IMR-90 (cell line): ENCODE results near the gene AGAP1. TPM values are rescaled to one million over a fixed set of nuclear protein-coding genes. Genes with fewer than 3 reads are reported as not detected.

Source experiments
- ATAC-seq: fragments of 200-7000 bp; cut with Tn5 transposase; 2 replicates; pipeline ENCODE4 v1.9.1; 2020; ENCODE audit warnings: low read depth, mild to moderate bottlenecking, moderate library complexity
- BruUV-seq: library from RNA; stranded (reverse); fragments of 400-500 nt; replicated peaks from 2 replicates; lab custom pipeline; 2021; lab: Mats Ljungman, UMichigan
- CTCF ChIA-PET: fragments of 300-600 bp; formaldehyde crosslinking; extraction: SDS; loops from one replicate; lab custom pipeline; 2021; ENCODE audit warnings: antibody characterized with exemption; lab: Yijun Ruan, JAX
- POLR2A ChIA-PET: fragments of 300-600 bp; sonication (Branson Sonifier 250); formaldehyde crosslinking; loops from one replicate; lab custom pipeline; 2022; ENCODE audit warnings: antibody characterized with exemption; ENCODE audit not compliant: unreplicated experiment; lab: Charles Lee
- DNase-seq: peaks from one replicate; pipeline ENCODE4 v3.0.0; 2013
- H2AFZ ChIP-seq: replicated peaks from 2 replicates; pipeline ENCODE3; 2013; ENCODE audit warnings: low read length, mild to moderate bottlenecking; ENCODE audit not compliant: poor library complexity
- H2AK5ac ChIP-seq: 2 replicates; pipeline ENCODE4 v1.6.1; 2013; ENCODE audit warnings: low read depth, low read length, inconsistent platforms
- H2AK9ac ChIP-seq: replicated peaks from 2 replicates; pipeline ENCODE3; 2013; ENCODE audit warnings: mild to moderate bottlenecking, low read depth, low read length, moderate library complexity; ENCODE audit not compliant: poor library complexity
- H2BK120ac ChIP-seq: 2 replicates; pipeline ENCODE4 v1.6.1; 2013; ENCODE audit warnings: low read depth, low read length, inconsistent platforms
- H2BK15ac ChIP-seq: 3 replicates; pipeline ENCODE4 v1.6.1; 2013; ENCODE audit warnings: low read depth, low read length, inconsistent platforms
- H2BK20ac ChIP-seq: 2 replicates; pipeline ENCODE4 v1.6.1; 2013; ENCODE audit warnings: low read depth, mild to moderate bottlenecking, inconsistent platforms, low read length, moderate library complexity
- H2BK5ac ChIP-seq: 2 replicates; pipeline ENCODE4 v1.6.1; 2013; ENCODE audit warnings: mild to moderate bottlenecking, low read depth, low read length, inconsistent platforms; ENCODE audit not compliant: poor library complexity, severe bottlenecking
- H3K14ac ChIP-seq: replicated peaks from 2 replicates; pipeline ENCODE4 v1.6.1; 2013; ENCODE audit warnings: low read depth, low read length, inconsistent platforms
- H3K18ac ChIP-seq: 2 replicates; pipeline ENCODE4 v1.6.1; 2013; ENCODE audit warnings: low read depth, low read length, control low read depth
- H3K23ac ChIP-seq: 2 replicates; pipeline ENCODE4 v1.6.1; 2013; ENCODE audit warnings: low read depth, low read length, inconsistent platforms
- H3K27ac ChIP-seq: 2 replicates; pipeline ENCODE4 v1.5.1; 2013; ENCODE audit warnings: mild to moderate bottlenecking, control low read depth, low read length; ENCODE audit not compliant: insufficient read depth
- H3K27me3 ChIP-seq: 2 replicates; pipeline ENCODE4 v1.6.1; 2013; ENCODE audit warnings: low read length; ENCODE audit not compliant: control insufficient read depth, insufficient read depth
- H3K36me3 ChIP-seq: 2 replicates; pipeline ENCODE4 v1.6.1; 2013; ENCODE audit warnings: low read length, mixed read lengths; ENCODE audit not compliant: control insufficient read depth, insufficient read depth
- H3K4ac ChIP-seq: 2 replicates; pipeline ENCODE4 v1.6.1; 2013; ENCODE audit warnings: low read depth, low read length, inconsistent platforms
- H3K4me1 ChIP-seq: 2 replicates; pipeline ENCODE4 v1.6.1; 2013; ENCODE audit warnings: low read length, mixed read lengths; ENCODE audit not compliant: control insufficient read depth, insufficient read depth
- H3K4me2 ChIP-seq: 2 replicates; pipeline ENCODE4 v1.6.1; 2013; ENCODE audit warnings: low read depth, mild to moderate bottlenecking, control low read depth, low read length, moderate library complexity
- H3K4me3 ChIP-seq: 2 replicates; pipeline ENCODE4 v1.5.1; 2013; ENCODE audit warnings: low read depth, mild to moderate bottlenecking, control low read depth, low read length, moderate library complexity; ENCODE audit not compliant: insufficient read depth
- H3K56ac ChIP-seq: 2 replicates; pipeline ENCODE4 v1.6.1; 2013; ENCODE audit warnings: low read length, inconsistent platforms; ENCODE audit not compliant: insufficient read depth; ENCODE audit errors: extremely low read depth
- H3K79me1 ChIP-seq, 2 experiments: 2 replicates each; pipeline ENCODE4 v1.6.1; 2013; ENCODE audit warnings: low read length in 2 of 2, inconsistent platforms in 1 of 2, low read depth in 1 of 2
- H3K9ac ChIP-seq: 2 replicates; pipeline ENCODE4 v1.6.1; 2013; ENCODE audit warnings: low read depth, low read length, control low read depth
- H3K9me1 ChIP-seq: 2 replicates; pipeline ENCODE4 v1.6.1; 2013; ENCODE audit warnings: low read length, inconsistent platforms; ENCODE audit not compliant: insufficient read depth
- H3K9me3 ChIP-seq: 2 replicates; pipeline ENCODE4 v1.6.1; 2013; ENCODE audit warnings: low read length; ENCODE audit not compliant: control insufficient read depth, insufficient read depth
- H4K20me1 ChIP-seq: 2 replicates; pipeline ENCODE4 v1.6.1; 2013; ENCODE audit warnings: low read length, inconsistent platforms; ENCODE audit not compliant: insufficient read depth
- H4K5ac ChIP-seq: 2 replicates; pipeline ENCODE4 v1.6.1; 2013; ENCODE audit warnings: mild to moderate bottlenecking, low read depth, low read length, control low read depth
- H4K8ac ChIP-seq, 2 experiments: 2 replicates each; pipeline ENCODE4 v1.6.1; 2013; ENCODE audit warnings: low read depth in 2 of 2, low read length in 2 of 2, control low read depth in 1 of 2, inconsistent platforms in 1 of 2
- H4K91ac ChIP-seq: 2 replicates; pipeline ENCODE4 v1.6.1; 2013; ENCODE audit warnings: low read depth, low read length, inconsistent platforms; ENCODE audit not compliant: insufficient read depth
- BHLHE40 ChIP-seq: fragments of 150-350 bp; IDR thresholded peaks from 2 replicates; pipeline ENCODE4 v1.6.1; 2016; ENCODE audit warnings: mild to moderate bottlenecking, low read depth, low read length
- CEBPB ChIP-seq: IDR thresholded peaks from 2 replicates; pipeline ENCODE4 v1.6.1; 2012; ENCODE audit warnings: low read depth, low read length, improper control_type of control experiment
- CHD1 ChIP-seq: IDR thresholded peaks from 2 replicates; pipeline ENCODE4 v1.6.1; 2012; ENCODE audit warnings: low read depth, low read length, improper control_type of control experiment
- CTCF ChIP-seq: conservative IDR thresholded peaks from 2 replicates; pipeline ENCODE4 v1.5.1; 2012; ENCODE audit warnings: mild to moderate bottlenecking, low read depth, low read length, improper control_type of control experiment
- ELK1 ChIP-seq: fragments of 150-350 bp; IDR thresholded peaks from 2 replicates; pipeline ENCODE4 v1.6.1; 2016; ENCODE audit warnings: low read depth, mild to moderate bottlenecking, low read length, moderate library complexity, borderline replicate concordance
- FOS ChIP-seq: fragments of 150-350 bp; IDR thresholded peaks from 2 replicates; pipeline ENCODE4 v1.6.1; 2016; ENCODE audit warnings: low read depth, low read length
- MAFK ChIP-seq: IDR thresholded peaks from 2 replicates; pipeline ENCODE4 v1.6.1; 2012; ENCODE audit warnings: low read depth, low read length, improper control_type of control experiment
- MAZ ChIP-seq: IDR thresholded peaks from 2 replicates; pipeline ENCODE4 v1.6.1; 2012; ENCODE audit warnings: low read depth, mild to moderate bottlenecking, low read length, improper control_type of control experiment, moderate library complexity, borderline replicate concordance
- MXI1 ChIP-seq: IDR thresholded peaks from 2 replicates; pipeline ENCODE4 v1.6.1; 2012; ENCODE audit warnings: low read depth, mild to moderate bottlenecking, low read length, moderate library complexity, borderline replicate concordance
- NFE2L2 ChIP-seq: fragments of 150-350 bp; IDR thresholded peaks from 2 replicates; pipeline ENCODE4 v1.6.1; 2016; ENCODE audit warnings: low read depth, mild to moderate bottlenecking, low read length
- POLR2A ChIP-seq: IDR thresholded peaks from 2 replicates; pipeline ENCODE4 v1.6.1; 2012; ENCODE audit warnings: mild to moderate bottlenecking, low read depth, low read length
- RAD21 ChIP-seq: IDR thresholded peaks from 2 replicates; pipeline ENCODE4 v1.6.1; 2012; ENCODE audit warnings: low read length, improper control_type of control experiment
- RCOR1 ChIP-seq: IDR thresholded peaks from 2 replicates; pipeline ENCODE4 v1.6.1; 2012; ENCODE audit warnings: mild to moderate bottlenecking, low read length, improper control_type of control experiment; ENCODE audit not compliant: insufficient replicate concordance
- RFX5 ChIP-seq: IDR thresholded peaks from 2 replicates; pipeline ENCODE4 v1.8.0; 2012; ENCODE audit warnings: low read depth, mild to moderate bottlenecking, low read length, moderate library complexity
- SMC3 ChIP-seq: fragments of 150-350 bp; IDR thresholded peaks from 2 replicates; pipeline ENCODE4 v1.6.1; 2016; ENCODE audit warnings: low read depth, mild to moderate bottlenecking, antibody characterized with exemption, low read length, moderate library complexity
- USF2 ChIP-seq: fragments of 150-350 bp; IDR thresholded peaks from 2 replicates; pipeline ENCODE4 v1.6.1; 2017; ENCODE audit warnings: mild to moderate bottlenecking, antibody characterized with exemption, low read length, low read depth
- WGBS, 2 experiments: methylation state at CpG; one replicate each; pipeline versions ENCODE4 v1.1.5 to v1.1.7; 2013; ENCODE audit warnings: missing lambda C conversion rate in 2 of 2; ENCODE audit not compliant: insufficient read length in 1 of 2; ENCODE audit errors: extremely low coverage in 2 of 2; 5-methylcytosine and 5-hydroxymethylcytosine counted together
- dilution Hi-C: fragments of 300-500 bp; cut with HindIII; formaldehyde crosslinking; loops from one replicate; pipeline ENCODE4 v1.14.3; 2018; ENCODE audit warnings: low sequenced_read_pairs; ENCODE audit not compliant: unreplicated experiment
- in situ Hi-C: fragments of 300-500 bp; cut with MboI; formaldehyde crosslinking; loops from 3 replicates; pipeline ENCODE4 v1.14.3; 2019; ENCODE audit warnings: low sequenced_read_pairs, inconsistent platforms, mixed read lengths
- intact Hi-C: fragments of 100-400 bp; cut with micrococcal nuclease; formaldehyde crosslinking; loops from 2 replicates; pipeline ENCODE4 v1.10.0; 2022
- polyA plus RNA-seq, 3 experiments: library from polyadenylated mRNA; depleted of rRNA; stranded (reverse); fragments of >200 nt; gene quantifications; 2 replicates each; pipeline ENCODE4 v1.2.3, GENCODE V29; 2012; ENCODE audit warnings: low replicate concordance in 1 of 3
- total RNA-seq: library from RNA; depleted of rRNA; stranded (reverse); fragments of >200 nt; gene quantifications from 2 replicates; pipeline ENCODE4 v1.2.3, GENCODE V29; 2012

Gene AGAP1
- total and polyA plus RNA-seq, 2 of the 4 experiments (the other 2 are of a cell fraction), result 15.1 to 16.4 TPM

GRCh38 chr2:235901243-235901642, 407.4 kb downstream of the AGAP1 start:
- in situ Hi-C loops (no loop called here), intact Hi-C loops (no loop called here), dilution Hi-C loops (no loop called here)
- Histone ChIP-seq H2BK20ac (no peak overlapping the region), H3K4ac (no peak overlapping the region), H3K4me2 (no peak overlapping the region), H3K9ac (no peak overlapping the region), H2BK120ac (no peak overlapping the region), H3K4me3 (no peak overlapping the region), H2BK5ac (no peak overlapping the region), H3K56ac (no peak overlapping the region), H3K18ac (no peak overlapping the region), H2AK9ac (no peak overlapping the region), H2BK15ac (no peak overlapping the region), H3K36me3 (peaks cover 1% of the 10 kb centered on the region; the same call in 1 of the 2 replicates), H3K14ac (no peak overlapping the region), H3K4me1 (no peaks in the 10 kb centered on the region; the same call in 1 of the 2 replicates), H3K27ac (no peak overlapping the region), H2AFZ (no peak overlapping the region), H3K9me3 (no peaks in the 10 kb centered on the region), H2AK5ac (no peak overlapping the region), H3K23ac (no peak overlapping the region), H3K27me3 (no peaks in the 10 kb centered on the region), H3K79me1 (no peaks in the 10 kb centered on the region), H4K91ac (no peak overlapping the region), H4K8ac (no peak overlapping the region), H4K5ac (no peak overlapping the region), H3K9me1 (no peaks in the 10 kb centered on the region; the same call in 1 of the 2 replicates), H4K20me1 (no peaks in the 10 kb centered on the region)
- ChIA-PET CTCF (no interaction called here), POLR2A (no interaction called here)
- DNase-seq, result no peak
- no TSS peak for BruUV-seq
- TF ChIP-seq CTCF, result no peak
- no peak for TF ChIP-seq MXI1
- TF ChIP-seq CEBPB, result no peak
- no peak for TF ChIP-seq MAZ
- no peak for TF ChIP-seq NFE2L2
- no peak for TF ChIP-seq SMC3
- no peak for TF ChIP-seq USF2
- no peak for TF ChIP-seq FOS
- TF ChIP-seq MAFK, result no peak
- no peak for TF ChIP-seq POLR2A
- no peak for TF ChIP-seq RFX5
- TF ChIP-seq ELK1, result no peak
- TF ChIP-seq RAD21, result no peak
- TF ChIP-seq BHLHE40, result no peak
- no peak for TF ChIP-seq CHD1
- no peak for TF ChIP-seq RCOR1
- no CpG with 5 or more reads among the region's 1 CpG for WGBS, 2 experiments
- ATAC-seq, result peak; percentile 60
